ENCODE results near the gene DLGAP1.

DNA sequence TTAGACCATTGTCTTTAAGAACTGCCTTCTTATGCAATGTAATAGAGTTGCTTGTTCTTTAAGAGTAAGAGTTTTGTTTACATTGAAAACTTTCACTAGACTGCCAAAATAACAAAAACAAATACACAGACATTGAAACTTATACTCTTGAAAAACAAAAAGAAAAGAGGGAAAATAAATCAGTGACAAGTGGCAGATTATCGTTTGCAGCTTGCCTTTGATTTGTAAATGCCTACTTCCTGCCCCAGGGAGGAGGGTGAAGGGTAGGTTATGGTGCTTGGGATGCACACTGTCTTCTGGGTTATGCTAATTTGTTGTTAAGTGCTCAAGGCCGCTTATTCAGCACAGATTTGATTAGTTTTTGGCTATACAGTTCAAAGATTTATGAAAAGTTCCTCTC, 806.5 kb downstream of the DLGAP1 start:
- TF ChIP-seq, protein P1, sequence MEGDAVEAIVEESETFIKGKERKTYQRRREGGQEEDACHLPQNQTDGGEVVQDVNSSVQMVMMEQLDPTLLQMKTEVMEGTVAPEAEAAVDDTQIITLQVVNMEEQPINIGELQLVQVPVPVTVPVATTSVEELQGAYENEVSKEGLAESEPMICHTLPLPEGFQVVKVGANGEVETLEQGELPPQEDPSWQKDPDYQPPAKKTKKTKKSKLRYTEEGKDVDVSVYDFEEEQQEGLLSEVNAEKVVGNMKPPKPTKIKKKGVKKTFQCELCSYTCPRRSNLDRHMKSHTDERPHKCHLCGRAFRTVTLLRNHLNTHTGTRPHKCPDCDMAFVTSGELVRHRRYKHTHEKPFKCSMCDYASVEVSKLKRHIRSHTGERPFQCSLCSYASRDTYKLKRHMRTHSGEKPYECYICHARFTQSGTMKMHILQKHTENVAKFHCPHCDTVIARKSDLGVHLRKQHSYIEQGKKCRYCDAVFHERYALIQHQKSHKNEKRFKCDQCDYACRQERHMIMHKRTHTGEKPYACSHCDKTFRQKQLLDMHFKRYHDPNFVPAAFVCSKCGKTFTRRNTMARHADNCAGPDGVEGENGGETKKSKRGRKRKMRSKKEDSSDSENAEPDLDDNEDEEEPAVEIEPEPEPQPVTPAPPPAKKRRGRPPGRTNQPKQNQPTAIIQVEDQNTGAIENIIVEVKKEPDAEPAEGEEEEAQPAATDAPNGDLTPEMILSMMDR (IDR thresholded peaks at IDR 0.05 in 8 of 11, conservative IDR thresholded peaks at IDR 0.05 in 3 of 11): no peak
- no peak for TF ChIP-seq POLR2AphosphoS5 (IDR thresholded peaks at IDR 0.05)

Measured in spleen (tissue), 7 donors.